H1 (cell line): ENCODE results near the gene TMEM63A.

ENCODE experiments used
- RBBP5 ChIP-seq: IDR thresholded peaks from 2 replicates; pipeline ENCODE4 v1.7.1; 2012; ENCODE audit warnings: low read depth, mild to moderate bottlenecking, inconsistent platforms, low read length, moderate library complexity, borderline replicate concordance
- SP4 ChIP-seq: IDR thresholded peaks from 2 replicates; pipeline ENCODE4 v1.6.1; 2012; ENCODE audit warnings: low read length, inconsistent platforms

DNA sequence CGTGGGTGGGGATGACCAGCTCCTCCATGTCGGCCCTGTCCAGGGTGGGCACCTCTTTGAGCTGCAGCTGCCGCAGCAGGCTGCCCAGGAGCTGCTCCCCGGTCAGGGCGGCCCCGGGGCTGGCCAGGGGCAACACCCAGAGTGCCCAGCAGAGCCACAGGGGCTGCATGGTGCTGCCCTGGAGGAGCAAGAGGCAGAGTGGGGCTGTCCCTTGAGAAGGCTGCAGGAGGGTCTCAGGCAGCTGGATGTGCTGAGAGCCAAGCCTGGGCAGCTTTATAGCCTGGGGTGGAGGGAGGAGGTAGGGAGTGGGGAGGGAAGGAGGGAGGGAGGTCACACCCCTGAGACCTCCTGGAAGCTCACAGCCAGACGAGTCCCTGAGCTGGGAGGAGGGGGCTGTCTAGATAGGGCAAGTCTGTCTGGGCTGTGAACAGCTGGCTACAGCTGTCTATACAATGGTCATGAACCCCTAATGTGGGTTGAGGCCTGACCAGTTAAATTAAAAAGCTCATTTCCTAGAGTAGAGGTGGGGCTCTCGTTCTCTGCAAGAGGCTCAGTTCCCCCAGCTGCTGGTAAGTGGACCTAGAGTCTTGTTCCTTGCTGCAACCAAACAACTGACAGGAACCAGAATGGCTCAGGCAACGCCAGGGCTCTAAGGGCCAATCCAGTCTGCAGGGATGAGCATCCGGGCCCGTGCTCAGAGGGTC lies 6.9 kb upstream of the TMEM63A start, which contains the start of gene LEFTY1:
- TF ChIP-seq RBBP5 = no peak
- TF ChIP-seq SP4 = no peak
